ENCODE measurements around the gene PIGA.

PIGA gene
- long read RNA-seq, transcript PIGA-210 (6 exons, 854 nt), result major isoform, 22 of 46 reads
- long read RNA-seq, transcript PIGA-201 (6 exons, 3,652 nt), result minor isoform, 8 of 46 reads
- long read RNA-seq, transcript PIGA-214 (6 exons, 3,246 nt), result minor isoform, 6 of 46 reads
- long read RNA-seq, partial matches to known transcripts, result 4 of 46 reads
- long read RNA-seq, other reads (novel, unspliced or antisense), result 2 of 46 reads

- peak; percentile 74 to 94 for DNase-seq (ENCODE audit: low read depth in 1 of 2, low spot score in 1 of 2)
- H3K27ac ChIP-seq (replicated peaks), result peak within 1 kb of the TSS; percentile 65
Measured at GRCh38 chrX:15335135-15336022, at the start of gene PIGA. TSS of gene PIGA (minus strand) at chrX:15335523. CDS start at chrX:15331930, 3,593 bp downstream.

GRCh38 chrX:15384304-15384703 lies 49.0 kb upstream of the PIGA start, which contains the start of gene VEGFD:
TSS of gene VEGFD (minus strand) at chrX:15384413. CDS start at chrX:15383946, 467 bp downstream.
- no peak for DNase-seq (ENCODE audit: low read depth in 1 of 2, low spot score in 1 of 2)
- TF ChIP-seq CTCF (IDR thresholded peaks at IDR 0.05; ENCODE audit: insufficient read depth, low read length) (no peak), SPI1 (IDR thresholded peaks at IDR 0.05; ENCODE audit: borderline replicate concordance, low read depth) (no peak), REST (IDR thresholded peaks at IDR 0.05; ENCODE audit: insufficient replicate concordance, low read depth) (no peak), POLR2AphosphoS5 (IDR thresholded peaks at IDR 0.05; ENCODE audit: low read depth) (no peak), GABPA (IDR thresholded peaks at IDR 0.05; ENCODE audit: low read depth) (no peak)
- H3K27ac ChIP-seq (replicated peaks), result no peak within 1 kb of the TSS
- H3K27me3 ChIP-seq (ENCODE audit: insufficient read depth, poor library complexity, severe bottlenecking), result peaks cover 10% of the 10 kb centered on the region
- no peak within 1 kb of the TSS for H3K4me3 ChIP-seq (replicated peaks; ENCODE audit: insufficient read depth, low read length)

More at GRCh38 chrX:15335135-15336022, at the start of gene PIGA:
- Histone ChIP-seq H3K4me3 (replicated peaks; ENCODE audit: insufficient read depth, low read length) (peak within 1 kb of the TSS; percentile 80), H3K27me3 (ENCODE audit: insufficient read depth, poor library complexity, severe bottlenecking) (no peaks in the 10 kb centered on the region)
- TF ChIP-seq CTCF (IDR thresholded peaks at IDR 0.05; ENCODE audit: insufficient read depth, low read length) (no peak), POLR2AphosphoS5 (IDR thresholded peaks at IDR 0.05; ENCODE audit: low read depth) (peak; percentile 47; the same call in 1 of the 2 replicates)

GRCh38 chrX:15382813-15383212 lies 47.5 kb upstream of the PIGA start:
- TF ChIP-seq POLR2AphosphoS5 (IDR thresholded peaks at IDR 0.05; ENCODE audit: low read depth) (no peak), REST (IDR thresholded peaks at IDR 0.05; ENCODE audit: insufficient replicate concordance, low read depth) (no peak), CTCF (IDR thresholded peaks at IDR 0.05; ENCODE audit: insufficient read depth, low read length) (no peak), GABPA (IDR thresholded peaks at IDR 0.05; ENCODE audit: low read depth) (no peak), SPI1 (IDR thresholded peaks at IDR 0.05; ENCODE audit: borderline replicate concordance, low read depth) (no peak)
- DNase-seq (ENCODE audit: low read depth in 1 of 2, low spot score in 1 of 2), result no peak
- peaks cover 10% of the 10 kb centered on the region for H3K27me3 ChIP-seq (ENCODE audit: insufficient read depth, poor library complexity, severe bottlenecking)
- no peak overlapping the region for H3K27ac ChIP-seq (replicated peaks)
- H3K4me3 ChIP-seq (replicated peaks; ENCODE audit: insufficient read depth, low read length), result no peak overlapping the region

Measured in HL-60 (cell line).